GM23338 (cell line): ENCODE results near the gene FUT2.

ENCODE experiments used
- CREB1 ChIP-seq: fragments of 250-450 bp; sonication (Bioruptor Pico); IDR thresholded peaks from 2 replicates; pipeline ENCODE4 v1.5.0; 2020; ENCODE audit warnings: low read depth, mild to moderate bottlenecking, moderate library complexity
- CTCF ChIP-seq, 2 experiments: fragments of 200-600 bp in 1 of 2; sonication (generic) in 1 of 2; conservative IDR thresholded peaks; 2 replicates each; pipeline versions ENCODE4 v1.5.1 to v1.6.1; 2016 to 2017; ENCODE audit warnings: antibody characterized with exemption in 2 of 2, low read depth in 2 of 2, mild to moderate bottlenecking in 2 of 2, moderate library complexity in 1 of 2
- ETS1 ChIP-seq: IDR thresholded peaks from 2 replicates; pipeline ENCODE4 v1.6.1; 2016; ENCODE audit warnings: antibody characterized with exemption
- EZH2 ChIP-seq: fragments of 200-600 bp; sonication (generic); IDR thresholded peaks from one replicate; pipeline ENCODE4 v1.8.0; 2017; ENCODE audit warnings: antibody characterized with exemption, mild to moderate bottlenecking, low read depth; ENCODE audit not compliant: unreplicated experiment
- EZH2phosphoT487 ChIP-seq: fragments of 200-600 bp; sonication (generic); IDR thresholded peaks from one replicate; pipeline ENCODE4 v1.8.1; 2018; ENCODE audit warnings: antibody characterized with exemption; ENCODE audit not compliant: unreplicated experiment
- POLR2AphosphoS5 ChIP-seq: IDR thresholded peaks from 2 replicates; pipeline ENCODE4 v1.6.1; 2016; ENCODE audit warnings: antibody characterized with exemption, low read depth
- REST ChIP-seq: IDR thresholded peaks from one replicate; pipeline ENCODE4 v1.6.1; 2018; ENCODE audit warnings: antibody characterized with exemption; ENCODE audit not compliant: unreplicated experiment
- ZNF114 ChIP-seq: fragments of 250-450 bp; sonication (Bioruptor Pico); IDR thresholded peaks from 2 replicates; pipeline ENCODE4 v1.5.0; 2020; ENCODE audit warnings: mild to moderate bottlenecking, moderate library complexity

GRCh38 chr19:48687776-48688175, 8.0 kb upstream of the FUT2 start:
- no peak for TF ChIP-seq CTCF (conservative IDR thresholded peaks at IDR 0.05; ENCODE audit: low read depth in 2 of 2)
- no peak for TF ChIP-seq EZH2
- no peak for TF ChIP-seq ETS1
- no peak for TF ChIP-seq REST
- TF ChIP-seq POLR2AphosphoS5: no peak
- TF ChIP-seq CREB1: no peak
- TF ChIP-seq EZH2phosphoT487: no peak
- no peak for TF ChIP-seq ZNF114
